Lower leg skin (tissue), 3 donors: Measurements from ENCODE around the gene CYTH3.

ENCODE experiments used
- POLR2A ChIP-seq, 2 donors: fragments of 450-650 bp; IDR thresholded peaks; one replicate each; pipeline ENCODE4 v1.6.1; 2016 to 2017; ENCODE audit warnings: antibody characterized with exemption in 2 of 2, mild to moderate bottlenecking in 1 of 2, moderate library complexity in 1 of 2
- TF ChIP-seq, protein P1 (sequence below), 3 donors: fragments of 450-650 bp; IDR thresholded peaks; one replicate each; pipeline ENCODE4 v1.5.1; 2016; ENCODE audit warnings: antibody characterized with exemption in 3 of 3, mild to moderate bottlenecking in 3 of 3, moderate library complexity in 2 of 3

DNA sequence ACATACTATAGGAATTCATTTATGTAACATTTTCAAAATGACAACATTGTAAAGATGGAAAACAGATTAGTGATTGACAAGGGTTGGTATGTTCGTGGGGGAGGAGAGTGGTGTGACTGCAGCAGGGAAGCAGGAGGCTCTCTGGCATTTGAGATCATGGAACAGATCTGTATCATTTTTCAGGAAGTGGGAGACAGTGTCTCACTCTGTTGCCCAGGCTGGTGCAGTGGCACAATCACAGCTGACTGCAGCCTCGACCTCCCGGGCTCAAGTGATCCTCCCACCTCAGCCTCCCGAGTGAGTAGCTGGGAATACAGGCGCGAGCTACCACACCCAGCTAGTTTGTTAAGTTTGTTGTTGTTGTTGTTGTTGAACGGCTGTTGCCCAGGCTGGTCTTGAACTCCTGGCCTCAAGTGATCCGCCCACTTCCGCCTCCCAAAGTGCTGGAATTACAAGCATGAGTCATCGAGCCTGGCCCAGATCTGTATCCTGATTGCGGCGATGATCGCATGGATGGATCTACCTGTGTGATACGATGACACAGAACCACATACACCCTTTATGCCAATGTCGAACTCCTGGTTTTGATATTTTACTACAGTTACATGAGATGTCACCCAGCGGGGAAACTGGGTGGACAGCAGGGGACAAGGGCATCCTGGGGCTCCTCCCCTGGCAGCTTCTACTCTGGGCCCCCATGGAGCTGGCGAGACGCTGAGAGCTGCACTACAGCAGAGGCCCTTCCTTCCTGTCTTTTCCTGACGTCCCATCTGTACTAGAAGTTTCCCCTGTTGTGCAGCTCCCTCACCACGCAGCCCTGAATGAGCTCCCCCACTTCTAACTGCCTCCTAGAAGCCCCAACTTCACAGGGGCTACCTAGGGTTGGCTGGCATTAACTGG lies 12.3 kb upstream of the CYTH3 start:
- TF ChIP-seq, protein P1, sequence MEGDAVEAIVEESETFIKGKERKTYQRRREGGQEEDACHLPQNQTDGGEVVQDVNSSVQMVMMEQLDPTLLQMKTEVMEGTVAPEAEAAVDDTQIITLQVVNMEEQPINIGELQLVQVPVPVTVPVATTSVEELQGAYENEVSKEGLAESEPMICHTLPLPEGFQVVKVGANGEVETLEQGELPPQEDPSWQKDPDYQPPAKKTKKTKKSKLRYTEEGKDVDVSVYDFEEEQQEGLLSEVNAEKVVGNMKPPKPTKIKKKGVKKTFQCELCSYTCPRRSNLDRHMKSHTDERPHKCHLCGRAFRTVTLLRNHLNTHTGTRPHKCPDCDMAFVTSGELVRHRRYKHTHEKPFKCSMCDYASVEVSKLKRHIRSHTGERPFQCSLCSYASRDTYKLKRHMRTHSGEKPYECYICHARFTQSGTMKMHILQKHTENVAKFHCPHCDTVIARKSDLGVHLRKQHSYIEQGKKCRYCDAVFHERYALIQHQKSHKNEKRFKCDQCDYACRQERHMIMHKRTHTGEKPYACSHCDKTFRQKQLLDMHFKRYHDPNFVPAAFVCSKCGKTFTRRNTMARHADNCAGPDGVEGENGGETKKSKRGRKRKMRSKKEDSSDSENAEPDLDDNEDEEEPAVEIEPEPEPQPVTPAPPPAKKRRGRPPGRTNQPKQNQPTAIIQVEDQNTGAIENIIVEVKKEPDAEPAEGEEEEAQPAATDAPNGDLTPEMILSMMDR (IDR thresholded peaks at IDR 0.05) = no peak
- no peak for TF ChIP-seq POLR2A (IDR thresholded peaks at IDR 0.05)
